ENCODE data around the gene SMIM11. TPM values are rescaled to one million over a fixed set of nuclear protein-coding genes. Genes with fewer than 3 reads are reported as not detected.
"Not testable (repeated sequence)": the region's sequence is repeated elsewhere in the genome, so short reads cannot be mapped to it uniquely, and the experiment has no call there.

The SMIM11 gene
- total RNA-seq, 2 experiments from 2014 or later: 2.1 to 6.6 TPM

- H3K27me3 Mint-ChIP-seq; H3K27ac Mint-ChIP-seq; ATAC-seq; intact Hi-C loops (cut with DNase I, micrococcal nuclease); CTCF ChIA-PET; H3K36me3 Mint-ChIP-seq (ENCODE audit: low read depth); POLR2A ChIA-PET; H3K4me3 Mint-ChIP-seq; H3K4me1 Mint-ChIP-seq; H3K9me3 Mint-ChIP-seq (ENCODE audit: low read depth); DNase-seq: not testable (repeated sequence)
Observed at GRCh38 chr21:34423805-34424204, 48.5 kb downstream of the SMIM11 start, which contains the start of gene SMIM34. SMIM34 (minus strand) TSS chr21:34423951; CDS start chr21:34423839, 112 bp downstream.

- H3K27me3 Mint-ChIP-seq; H3K36me3 Mint-ChIP-seq (ENCODE audit: low read depth); DNase-seq; H3K4me1 Mint-ChIP-seq; intact Hi-C loops (cut with DNase I, micrococcal nuclease); H3K27ac Mint-ChIP-seq; CTCF ChIA-PET; H3K4me3 Mint-ChIP-seq; H3K9me3 Mint-ChIP-seq (ENCODE audit: low read depth); POLR2A ChIA-PET; ATAC-seq: not testable (repeated sequence)
Observed at GRCh38 chr21:34427339-34427738, 52.0 kb downstream of the SMIM11 start.

GRCh38 chr21:34428441-34428840 is 53.1 kb downstream of the SMIM11 start:
- POLR2A ChIA-PET; CTCF ChIA-PET; DNase-seq; H3K27ac Mint-ChIP-seq; H3K4me1 Mint-ChIP-seq; intact Hi-C loops (cut with DNase I, micrococcal nuclease); ATAC-seq; H3K36me3 Mint-ChIP-seq (ENCODE audit: low read depth); H3K4me3 Mint-ChIP-seq; H3K9me3 Mint-ChIP-seq (ENCODE audit: low read depth); H3K27me3 Mint-ChIP-seq: not testable (repeated sequence)

- H3K9me3 Mint-ChIP-seq (ENCODE audit: low read depth); CTCF ChIA-PET; H3K36me3 Mint-ChIP-seq (ENCODE audit: low read depth); ATAC-seq; H3K27me3 Mint-ChIP-seq; intact Hi-C loops (cut with DNase I, micrococcal nuclease); H3K4me3 Mint-ChIP-seq; DNase-seq; H3K27ac Mint-ChIP-seq; H3K4me1 Mint-ChIP-seq; POLR2A ChIA-PET: not testable (repeated sequence)
Observed at GRCh38 chr21:34429710-34430109, 54.4 kb downstream of the SMIM11 start.

Other genes with a start within 250 kb of the SMIM11 start
- gene KCNE2, start 11.5 kb upstream of the SMIM11 start, total RNA-seq: not detected
- gene SMIM34, start 48.4 kb downstream of the SMIM11 start, total RNA-seq: not detected
- gene KCNE1, start 136.7 kb downstream of the SMIM11 start, total RNA-seq: under 1 TPM in 1 of 2 experiments, not detected in 1; 0.07 TPM
- gene RCAN1, start 239.6 kb downstream of the SMIM11 start, total RNA-seq: 1 to 10 TPM; 9.9 to 10.0 TPM

Measured in activated CD4-positive, alpha-beta T cell treated with anti-CD3 and anti-CD28 coated beads for 36 hours (primary cell).